Activated T-helper 9 cell treated with anti-CD3 and anti-CD28 coated beads, Interleukin-2, amount 50 U/mL, for 16 hours (primary cell): ENCODE measurements around the gene DDX39B.
"Not testable (repeated sequence)": the region's sequence is repeated elsewhere in the genome, so short reads cannot be mapped to it uniquely, and the experiment has no call there.

Experiments
- DNase-seq: peaks from one replicate; pipeline ENCODE4 v3.0.0-alpha.2; 2020; ENCODE audit warnings: low read depth

DDX39B gene

DNA sequence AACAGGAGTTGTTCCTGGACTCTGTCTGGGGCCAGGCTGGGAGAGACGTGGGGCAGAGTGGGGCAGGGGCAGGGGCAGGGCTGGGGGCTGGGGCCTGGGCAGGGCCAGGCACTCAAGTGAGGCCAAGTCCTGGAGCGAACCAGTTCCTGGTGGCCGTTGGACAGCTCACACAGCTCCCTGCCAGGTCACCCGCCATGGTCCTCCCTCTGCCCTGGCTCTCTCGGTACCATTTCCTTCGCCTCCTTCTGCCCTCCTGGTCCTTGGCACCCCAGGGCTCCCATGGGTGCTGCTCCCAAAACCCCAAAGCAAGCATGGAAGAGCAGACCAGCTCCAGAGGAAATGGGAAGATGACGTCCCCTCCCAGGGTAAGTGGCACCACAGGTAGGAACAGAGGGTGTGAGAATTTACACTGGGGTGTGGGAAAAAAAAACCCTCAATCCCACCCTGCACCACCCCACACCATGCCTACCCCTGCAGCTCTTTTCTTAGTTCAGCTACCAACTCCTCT, 12.9 kb downstream of the DDX39B start, which contains the start of gene MCCD1:
MCCD1 (plus strand) TSS at position 142 of the 508 bp plus-strand sequence; CDS start at position 195, 53 bp downstream.
- DNase-seq: no peak

DNA sequence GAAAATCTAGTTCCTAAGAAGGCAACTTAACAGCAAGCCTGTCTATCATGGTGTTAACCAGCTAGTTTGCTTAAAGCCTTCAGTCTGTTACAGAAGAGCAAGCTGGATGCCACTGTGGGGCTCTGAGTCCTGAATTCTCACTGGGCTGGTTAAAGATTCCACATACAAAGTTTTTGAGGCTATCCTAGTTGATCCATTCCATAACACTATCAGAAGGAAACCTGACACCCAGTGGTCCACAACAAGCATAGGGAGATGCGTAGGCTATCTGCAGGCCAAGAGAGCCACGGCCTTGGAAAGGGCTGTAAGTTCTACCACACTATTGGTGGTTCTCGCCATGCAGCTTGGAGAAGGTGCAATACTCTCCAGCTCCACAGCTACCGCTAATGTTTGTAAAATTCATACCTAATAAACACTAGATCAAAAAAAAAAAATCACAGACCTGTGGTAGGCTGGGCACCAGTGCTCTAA, 13.5 kb downstream of the DDX39B start:
- DNase-seq: no peak

DNA sequence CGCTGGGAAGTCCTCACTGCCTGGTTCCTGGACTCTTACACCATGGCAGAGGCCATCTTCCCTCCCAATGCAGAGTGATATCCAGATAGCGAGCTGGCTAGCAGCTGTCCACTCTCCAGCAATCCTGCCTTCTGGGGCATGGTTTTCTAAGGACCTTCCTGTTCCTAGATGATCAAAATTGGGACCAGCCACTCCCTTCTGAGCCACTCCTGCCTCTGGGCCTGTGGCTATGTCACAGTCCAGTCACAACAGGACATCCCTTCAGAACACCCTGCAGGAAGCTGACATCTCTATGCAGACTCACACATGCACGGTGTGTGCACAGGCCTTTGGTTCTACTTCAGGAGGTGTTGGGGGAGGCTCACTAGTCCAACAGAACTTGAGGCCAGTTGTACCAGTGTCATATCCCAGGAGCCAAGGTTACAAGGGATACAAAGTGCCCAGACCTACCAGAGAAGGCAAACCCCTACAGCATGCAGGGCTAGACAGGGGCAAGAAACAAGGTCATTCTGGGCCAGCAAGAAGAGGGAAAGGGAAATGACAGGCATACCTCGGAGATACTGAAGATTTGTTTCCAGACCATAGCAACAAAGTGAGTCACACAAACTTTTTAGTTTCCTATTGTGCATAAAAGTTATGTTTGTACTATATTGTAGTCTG, 15.7 kb downstream of the DDX39B start:
- no peak for DNase-seq

DNA sequence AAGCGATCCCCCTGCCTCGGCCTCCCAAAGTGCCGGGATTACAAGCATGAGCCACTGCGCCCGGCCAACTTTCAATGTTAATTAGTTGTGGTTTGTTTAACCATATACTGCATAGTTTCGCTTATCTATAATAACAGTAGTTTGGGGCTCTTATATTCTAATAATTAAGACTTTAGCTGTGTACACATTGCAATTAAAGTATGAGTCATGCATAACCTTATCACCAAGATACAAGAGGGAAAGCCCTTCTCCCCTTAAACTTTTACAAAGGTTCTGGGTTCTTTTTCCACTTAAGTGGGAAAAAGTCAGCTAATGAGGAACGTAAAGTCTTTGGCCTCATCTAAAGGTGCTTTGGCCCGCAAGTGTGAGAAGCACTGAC, 16.3 kb downstream of the DDX39B start:
- DNase-seq: no peak

DNA sequence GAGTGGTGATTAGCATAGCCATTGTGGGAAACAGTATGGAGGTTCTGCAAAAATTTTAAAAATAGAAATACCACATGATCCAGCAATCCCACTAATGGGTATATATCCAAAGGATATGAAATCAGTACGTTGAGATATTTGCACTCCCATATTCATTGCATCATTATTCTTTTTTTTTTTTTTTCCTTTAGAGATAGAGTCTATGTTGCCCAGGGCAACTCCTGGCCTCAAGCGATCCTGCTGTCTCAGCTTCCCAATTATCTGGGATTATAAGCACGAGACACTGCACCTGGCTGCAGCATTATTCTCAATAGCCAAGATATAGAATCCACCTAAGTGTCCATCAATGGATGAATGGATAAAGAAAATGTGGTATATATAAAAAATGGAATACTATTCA, 20.0 kb downstream of the DDX39B start:
- no peak for DNase-seq

DNA sequence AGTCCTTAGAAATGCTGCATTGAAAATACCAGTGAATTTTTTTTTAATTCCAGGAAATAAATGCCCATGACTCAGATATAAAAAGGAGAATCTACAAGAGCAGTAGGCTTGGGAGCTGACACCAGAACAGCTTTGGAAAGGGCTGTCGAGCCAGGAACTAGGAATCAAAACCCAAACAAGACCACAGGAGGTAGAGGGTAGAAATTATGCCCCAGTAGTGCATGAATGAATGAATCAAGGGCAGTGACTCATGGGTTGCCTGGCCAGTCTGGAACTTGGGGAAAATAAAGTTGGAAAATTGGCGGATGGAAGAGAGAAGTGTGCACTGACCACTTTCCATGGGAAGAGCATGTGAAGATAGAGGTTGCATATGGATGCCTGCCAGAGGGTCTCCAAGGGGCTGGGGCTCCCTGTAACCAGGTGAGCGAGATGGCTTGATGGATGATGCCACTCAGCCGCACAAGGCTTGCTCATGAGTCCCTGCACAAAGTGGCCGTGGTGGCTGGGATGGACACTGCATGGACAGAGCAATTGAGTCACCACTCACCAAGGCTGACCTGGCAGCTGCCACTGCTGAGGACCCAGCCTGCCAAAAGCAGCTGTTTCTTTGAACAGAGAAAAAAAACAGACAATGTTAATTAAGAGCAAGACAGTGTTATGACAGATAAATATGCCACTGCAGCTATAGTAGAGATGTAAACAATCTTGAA, 28.2 kb downstream of the DDX39B start:
- no peak for DNase-seq

DNA sequence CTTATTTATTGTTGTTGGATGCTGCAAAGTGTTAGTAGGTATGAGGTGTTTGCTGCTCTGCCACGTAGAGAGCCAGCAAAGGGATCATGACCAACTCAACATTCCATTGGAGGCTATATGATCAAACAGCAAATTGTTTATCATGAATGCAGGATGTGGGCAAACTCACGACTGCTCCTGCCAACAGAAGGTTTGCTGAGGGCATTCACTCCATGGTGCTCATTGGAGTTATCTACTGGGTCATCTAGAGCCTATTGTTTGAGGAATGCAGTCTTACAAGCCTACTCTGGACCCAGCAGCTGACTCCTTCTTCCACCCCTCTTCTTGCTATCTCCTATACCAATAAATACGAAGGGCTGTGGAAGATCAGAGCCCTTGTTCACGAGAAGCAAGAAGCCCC, 31.8 kb downstream of the DDX39B start:
- DNase-seq: no peak

DNA sequence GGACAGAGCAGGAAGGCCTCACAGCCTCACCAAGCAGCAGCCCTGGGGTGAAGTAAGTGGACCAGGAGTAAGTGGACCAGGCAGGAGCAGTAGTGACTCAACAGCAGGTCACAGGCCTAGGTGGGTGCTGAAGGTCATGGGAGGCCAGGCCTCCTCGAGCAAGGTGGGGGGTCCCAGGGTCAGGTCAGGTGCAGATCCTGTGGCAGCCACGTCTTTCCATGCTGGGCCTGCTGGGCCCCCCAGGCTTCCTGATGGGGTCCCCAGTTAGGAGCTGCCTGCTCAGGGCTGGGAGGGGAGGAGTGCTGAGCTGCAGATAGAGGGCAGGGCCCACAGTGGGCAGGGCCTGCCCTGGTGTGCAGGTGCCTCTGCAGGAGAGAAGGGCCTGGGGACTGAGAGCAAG, 32.8 kb downstream of the DDX39B start:
- not testable (repeated sequence) for DNase-seq

- no peak for DNase-seq
Measured at GRCh38 chr6:31502586-31502985, 39.2 kb downstream of the DDX39B start.

DNA sequence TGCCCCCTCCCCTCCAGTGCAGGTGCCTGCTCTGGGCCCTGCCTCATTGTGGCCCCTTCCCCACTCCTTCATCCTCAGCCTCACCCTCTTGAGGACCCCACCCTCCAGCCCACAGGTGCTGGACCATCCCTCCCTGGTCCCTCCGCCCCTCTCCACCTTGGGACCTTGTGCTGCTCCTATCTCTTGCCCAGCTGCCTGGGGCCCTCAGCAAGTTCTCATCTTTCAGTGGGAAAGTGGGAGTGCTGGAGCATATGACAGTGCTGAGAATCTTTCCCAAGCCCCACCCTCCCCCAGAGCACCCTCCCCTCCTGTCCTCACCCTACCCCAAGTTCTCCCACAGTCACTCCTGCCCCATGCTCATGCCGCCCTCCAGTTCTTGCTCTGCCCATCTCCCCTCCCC, 42.2 kb downstream of the DDX39B start:
- not testable (repeated sequence) for DNase-seq

- no peak for DNase-seq
Measured at GRCh38 chr6:31498748-31499147, 43.1 kb downstream of the DDX39B start.

- peak; percentile 78 for DNase-seq
Measured at GRCh38 chr6:31497531-31498476, 44.0 kb downstream of the DDX39B start, which contains the start of gene MICB. TSS of gene MICB (plus strand) at chr6:31498145. CDS start at chr6:31498194, 49 bp downstream.

GRCh38 chr6:31496826-31497225, 45.0 kb downstream of the DDX39B start:
- not testable (repeated sequence) for DNase-seq

DNA sequence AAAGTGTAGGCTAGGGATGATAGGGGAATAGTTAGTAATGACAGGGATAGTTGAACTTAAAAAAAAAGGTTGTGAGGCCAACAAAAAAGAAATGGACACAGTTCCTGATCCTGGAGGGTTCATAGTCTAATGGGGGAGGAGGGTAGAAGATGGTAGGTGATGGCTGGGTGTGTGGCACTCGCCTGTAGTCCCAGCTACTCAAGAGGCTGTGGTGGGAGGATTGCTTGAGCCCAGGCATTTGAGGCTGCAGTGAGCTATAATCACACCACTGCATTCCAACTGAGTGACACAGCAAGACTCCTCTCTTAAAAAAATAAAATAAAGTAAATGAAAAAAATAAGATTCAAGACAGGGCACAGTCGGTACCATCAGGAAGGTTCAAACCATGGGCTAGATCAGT, 46.2 kb downstream of the DDX39B start:
- no peak for DNase-seq

DNA sequence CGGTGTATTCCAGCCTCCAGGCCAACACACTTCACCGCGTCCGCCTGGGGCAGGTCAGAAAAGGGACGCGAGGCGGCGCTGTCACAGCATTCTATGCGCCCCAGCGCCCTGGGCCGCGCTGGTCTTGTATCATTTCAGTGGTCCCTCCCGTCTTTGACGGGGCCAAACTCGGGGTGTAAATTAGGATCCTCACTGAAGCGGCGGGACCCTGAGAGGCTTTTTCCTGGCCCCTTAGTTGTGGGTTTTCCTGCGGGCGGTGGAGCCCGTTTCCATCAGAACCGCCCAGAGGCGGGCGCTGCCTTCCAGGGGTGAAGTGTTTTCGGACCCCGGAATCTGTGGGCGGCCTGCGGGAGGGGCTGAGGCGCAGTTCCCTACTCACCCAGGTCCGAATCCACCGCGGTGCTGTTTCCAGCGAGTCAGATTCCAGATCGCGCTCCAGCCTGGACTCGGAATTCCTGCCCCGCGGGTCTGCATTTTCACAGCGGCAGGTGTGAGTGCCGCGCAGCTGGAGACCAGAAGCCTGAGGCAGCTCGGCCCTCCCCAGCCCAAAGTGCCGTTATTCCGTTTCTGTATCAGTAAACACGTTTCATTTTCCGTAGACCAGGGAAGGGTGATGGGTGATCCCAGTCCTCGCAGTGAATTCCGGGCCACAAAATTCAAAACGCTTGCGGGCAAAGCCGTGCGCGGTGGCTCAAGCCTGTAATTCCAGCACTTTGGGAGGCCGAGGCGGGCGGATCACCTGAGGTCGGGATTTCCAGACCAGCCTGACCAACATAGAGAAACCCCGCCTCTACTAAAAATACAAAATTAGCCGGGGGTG, 47.7 kb downstream of the DDX39B start:
- peak; percentile 67 for DNase-seq

- DNase-seq: not testable (repeated sequence)
Measured at GRCh38 chr6:31493550-31493874, 48.3 kb downstream of the DDX39B start.

DNA sequence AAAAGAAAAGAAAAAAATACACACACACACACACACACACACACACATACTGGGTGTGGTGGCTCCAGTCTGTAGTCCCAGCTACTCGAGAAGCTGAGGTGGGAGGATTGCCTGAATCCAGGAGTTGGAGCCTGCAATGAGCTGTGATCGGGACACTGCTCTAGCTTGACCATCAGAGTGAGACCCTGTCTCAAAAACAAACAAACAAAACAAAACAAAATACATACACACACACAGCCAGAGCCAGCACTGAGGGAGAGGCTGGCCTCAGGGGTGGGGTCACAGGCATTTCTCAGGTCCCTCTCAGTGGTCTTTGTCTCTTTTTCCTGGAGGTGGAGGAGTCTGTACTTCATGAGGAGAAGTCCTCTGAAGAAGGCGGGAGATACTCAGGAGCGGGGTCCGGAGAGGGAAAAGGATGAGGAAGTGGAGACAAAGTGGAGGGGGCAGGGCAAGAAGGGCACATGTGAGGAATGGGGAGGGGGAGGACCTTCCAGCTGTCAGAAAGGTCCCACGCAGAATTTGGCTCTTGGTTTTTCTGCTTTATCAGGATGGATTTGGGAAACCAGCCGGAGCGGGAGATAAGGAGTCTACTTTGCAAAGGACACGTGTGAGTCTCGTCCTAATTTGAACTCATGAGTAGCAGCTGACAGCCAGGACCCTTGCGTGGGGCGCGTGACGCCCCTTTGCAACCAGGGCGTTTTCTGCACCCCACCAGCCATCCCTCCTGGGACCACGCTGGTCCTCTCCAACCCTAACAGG, 51.5 kb downstream of the DDX39B start:
- DNase-seq: no peak

DNA sequence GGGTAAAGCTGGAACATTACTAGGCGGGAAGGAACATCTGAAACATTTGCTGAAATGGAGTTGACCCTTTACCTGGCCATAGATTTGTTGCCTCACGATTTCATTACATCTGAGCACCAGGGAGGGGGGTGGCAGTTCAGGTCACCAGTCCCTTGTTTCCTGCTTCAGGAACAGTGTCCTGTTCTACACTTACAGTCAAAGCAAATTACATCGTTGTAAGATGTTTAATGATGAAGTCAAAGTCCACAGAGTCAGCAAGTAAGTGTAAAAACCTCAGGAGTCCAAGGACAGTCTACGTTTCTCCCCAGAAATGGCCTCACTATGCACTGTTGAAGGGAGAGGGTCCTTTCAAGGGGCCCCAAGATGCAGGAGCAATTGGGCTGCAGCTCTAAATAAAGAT, 52.7 kb downstream of the DDX39B start:
- no peak for DNase-seq

GRCh38 chr6:31487674-31488073, 54.1 kb downstream of the DDX39B start:
- DNase-seq: not testable (repeated sequence)

DNA sequence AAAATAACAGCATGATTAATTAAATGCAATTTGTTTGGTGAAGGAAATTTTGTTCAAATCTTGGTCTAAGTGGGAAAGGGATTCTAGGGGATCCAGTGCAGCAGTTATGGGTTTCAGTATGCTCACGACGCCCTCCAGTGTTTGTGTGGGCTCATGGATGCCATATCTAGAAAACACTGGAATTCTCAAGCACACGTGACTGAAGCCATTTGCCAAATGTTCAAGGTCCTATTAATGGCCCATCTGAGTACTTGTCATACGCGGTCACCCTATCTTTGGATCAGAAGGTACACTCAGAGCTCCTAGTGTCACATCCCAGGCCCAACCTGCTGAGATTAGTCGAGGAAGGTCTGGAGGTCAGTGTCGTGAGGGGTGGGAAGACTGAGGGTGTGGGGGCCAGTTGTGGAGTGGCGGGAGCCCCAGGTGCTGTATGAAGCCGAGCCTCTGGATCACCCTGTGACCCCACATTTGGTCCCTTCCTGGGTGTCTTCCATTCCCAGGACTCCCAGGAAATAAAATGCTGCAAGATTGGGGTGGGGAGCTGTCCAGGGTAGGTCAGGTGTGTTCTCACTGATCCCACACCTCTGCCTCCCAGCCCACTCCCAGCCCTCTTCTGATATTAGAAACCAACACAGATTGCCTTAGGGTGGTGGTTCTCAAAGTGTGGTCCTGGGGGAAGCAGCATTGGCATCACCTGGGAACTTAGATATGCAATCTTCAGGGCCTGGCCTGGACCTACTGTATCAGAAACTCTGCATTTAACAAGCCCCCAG, 55.6 kb downstream of the DDX39B start:
- DNase-seq: not testable (repeated sequence)
